OCI-LY1 (cell line): ENCODE results near the gene SORD.
"Not testable (repeated sequence)": the region's sequence is repeated elsewhere in the genome, so short reads cannot be mapped to it uniquely, and the experiment has no call there.

ENCODE experiments used
- H2AFZ ChIP-seq: fragments of 200-600 bp; sonication (generic), shearing (Covaris generic); 2 replicates; pipeline ENCODE4 v1.6.0; 2014; ENCODE audit warnings: antibody characterized with exemption, mild to moderate bottlenecking, low read length
- H3F3A ChIP-seq: fragments of 200-600 bp; sonication (generic), shearing (Covaris generic); 2 replicates; pipeline ENCODE4 v1.6.0; 2014; ENCODE audit warnings: mild to moderate bottlenecking, antibody characterized with exemption, low read length, moderate library complexity; ENCODE audit not compliant: insufficient read depth
- H3K27ac ChIP-seq: fragments of 200-600 bp; sonication (generic); 2 replicates; pipeline ENCODE4 v1.5.1; 2014; ENCODE audit warnings: low read length, mixed run types, mild to moderate bottlenecking, low read depth; ENCODE audit not compliant: poor library complexity, severe bottlenecking
- H3K27me3 ChIP-seq: fragments of 200-600 bp; sonication (generic); 2 replicates; pipeline ENCODE4 v1.6.0; 2014; ENCODE audit warnings: antibody characterized with exemption, mild to moderate bottlenecking, low read length, moderate library complexity; ENCODE audit not compliant: insufficient read depth
- H3K36me3 ChIP-seq: fragments of 200-600 bp; sonication (generic); 2 replicates; pipeline ENCODE4 v1.6.1; 2014; ENCODE audit warnings: mild to moderate bottlenecking, antibody characterized with exemption, low read length, moderate library complexity, mixed read lengths; ENCODE audit not compliant: insufficient read depth
- H3K4me1 ChIP-seq: fragments of 200-600 bp; sonication (generic); 2 replicates; pipeline ENCODE4 v1.5.1; 2014; ENCODE audit warnings: mild to moderate bottlenecking, low read length, moderate library complexity; ENCODE audit not compliant: insufficient read depth, severe bottlenecking
- H3K4me2 ChIP-seq: fragments of 200-600 bp; sonication (generic), shearing (Covaris generic); 2 replicates; pipeline ENCODE4 v1.6.1; 2014; ENCODE audit warnings: low read length
- H3K4me3 ChIP-seq: fragments of 200-600 bp; sonication (generic); 2 replicates; pipeline ENCODE4 v1.5.1; 2014; ENCODE audit warnings: low read length, low read depth, mild to moderate bottlenecking, mixed read lengths; ENCODE audit not compliant: poor library complexity, severe bottlenecking
- H3K79me2 ChIP-seq: fragments of 200-600 bp; shearing (Covaris generic); 2 replicates; pipeline ENCODE4 v1.6.1; 2016; ENCODE audit warnings: mixed run types, low read length, mixed read lengths; ENCODE audit not compliant: insufficient read depth
- H3K9ac ChIP-seq: fragments of 200-600 bp; sonication (generic), shearing (Covaris generic); 2 replicates; pipeline ENCODE4 v1.6.1; 2014; ENCODE audit warnings: mild to moderate bottlenecking, low read length, mixed read lengths
- H3K9me2 ChIP-seq: fragments of 200-600 bp; sonication (generic), shearing (Covaris generic); 2 replicates; pipeline ENCODE4 v1.6.1; 2014; ENCODE audit warnings: low read depth, mild to moderate bottlenecking, low read length, mixed read lengths
- H3K9me3 ChIP-seq: fragments of 200-600 bp; shearing (Covaris generic); 2 replicates; pipeline ENCODE4 v1.6.1; 2014; ENCODE audit warnings: low read length, mixed read lengths
- H4K20me1 ChIP-seq: fragments of 200-600 bp; sonication (generic), shearing (Covaris generic); 2 replicates; pipeline ENCODE4 v1.6.0; 2016; ENCODE audit warnings: mild to moderate bottlenecking, low read length; ENCODE audit not compliant: insufficient read depth
- EZH2 ChIP-seq: fragments of 200-600 bp; sonication (generic), shearing (Covaris generic); IDR thresholded peaks from 2 replicates; pipeline ENCODE4 v1.8.0; 2017; ENCODE audit warnings: borderline replicate concordance, mixed run types, mild to moderate bottlenecking, antibody characterized with exemption, low read length, moderate library complexity, mixed read lengths
- TF ChIP-seq, protein P1 (sequence below): fragments of 200-600 bp; sonication (generic), shearing (Covaris generic); IDR thresholded peaks from 2 replicates; pipeline ENCODE4 v1.5.1; 2017; ENCODE audit warnings: mild to moderate bottlenecking, antibody characterized with exemption, low read length, moderate library complexity, mixed read lengths

Gene SORD

GRCh38 chr15:45058690-45059675 is 36.0 kb downstream of the SORD start:
- H3K4me1 ChIP-seq, H3K9me2 ChIP-seq, H3K27ac ChIP-seq, H2AFZ ChIP-seq, H3K4me2 ChIP-seq, H3K9ac ChIP-seq, H3F3A ChIP-seq, H3K79me2 ChIP-seq, H3K4me3 ChIP-seq, H3K27me3 ChIP-seq, H4K20me1 ChIP-seq: not testable (repeated sequence)
- peaks cover 11% of the 10 kb centered on the region for H3K9me3 ChIP-seq
- H3K36me3 ChIP-seq: peaks cover 14% of the 10 kb centered on the region

DNA sequence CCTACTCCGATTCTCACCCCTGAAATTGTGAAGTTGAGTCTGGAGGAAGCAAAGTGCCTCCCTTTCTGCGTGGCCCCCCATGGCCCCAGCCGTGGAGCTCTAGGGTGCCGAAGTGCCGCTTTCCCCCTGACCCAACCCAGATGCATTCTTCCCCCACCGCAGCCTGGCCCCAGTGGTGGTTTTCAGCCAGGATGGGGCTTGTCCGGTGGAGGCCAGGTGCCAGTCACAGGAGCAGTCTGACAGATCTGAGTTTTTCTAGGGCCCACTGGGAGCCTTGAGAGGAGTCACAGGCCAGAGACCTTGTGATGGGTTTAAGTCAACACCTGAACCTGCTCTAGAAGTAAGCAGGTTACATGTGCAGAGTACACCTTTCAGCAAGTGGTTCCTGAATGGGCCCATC is 39.3 kb downstream of the SORD start:
- not testable (repeated sequence) for H3K4me3 ChIP-seq, H3K4me1 ChIP-seq, H3K9me2 ChIP-seq, H3K27ac ChIP-seq, H2AFZ ChIP-seq, H4K20me1 ChIP-seq, H3K79me2 ChIP-seq, H3K9ac ChIP-seq, H3K4me2 ChIP-seq, H3F3A ChIP-seq, H3K27me3 ChIP-seq
- Histone ChIP-seq H3K9me3 (peaks cover 11% of the 10 kb centered on the region), H3K36me3 (peaks cover 18% of the 10 kb centered on the region)

DNA sequence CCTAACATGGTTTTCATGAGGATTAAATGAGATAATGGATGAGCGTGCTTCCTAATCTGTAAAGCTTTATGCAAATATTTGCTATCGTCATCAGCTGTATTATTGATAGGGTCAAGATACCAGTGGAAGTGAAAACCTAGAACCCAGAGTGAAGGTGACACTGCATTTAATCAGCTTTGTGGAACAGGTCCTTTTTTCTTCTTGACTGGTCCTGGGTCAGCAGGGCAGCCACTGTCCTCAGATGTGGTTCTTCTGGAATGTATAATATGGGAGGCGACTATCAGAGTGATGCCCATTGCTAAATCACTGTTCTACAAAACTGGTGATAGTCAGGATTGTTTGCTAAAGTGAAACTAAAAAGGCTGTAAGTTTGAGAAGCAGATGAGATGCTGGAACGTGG is 41.4 kb downstream of the SORD start:
- TF ChIP-seq, protein P1, sequence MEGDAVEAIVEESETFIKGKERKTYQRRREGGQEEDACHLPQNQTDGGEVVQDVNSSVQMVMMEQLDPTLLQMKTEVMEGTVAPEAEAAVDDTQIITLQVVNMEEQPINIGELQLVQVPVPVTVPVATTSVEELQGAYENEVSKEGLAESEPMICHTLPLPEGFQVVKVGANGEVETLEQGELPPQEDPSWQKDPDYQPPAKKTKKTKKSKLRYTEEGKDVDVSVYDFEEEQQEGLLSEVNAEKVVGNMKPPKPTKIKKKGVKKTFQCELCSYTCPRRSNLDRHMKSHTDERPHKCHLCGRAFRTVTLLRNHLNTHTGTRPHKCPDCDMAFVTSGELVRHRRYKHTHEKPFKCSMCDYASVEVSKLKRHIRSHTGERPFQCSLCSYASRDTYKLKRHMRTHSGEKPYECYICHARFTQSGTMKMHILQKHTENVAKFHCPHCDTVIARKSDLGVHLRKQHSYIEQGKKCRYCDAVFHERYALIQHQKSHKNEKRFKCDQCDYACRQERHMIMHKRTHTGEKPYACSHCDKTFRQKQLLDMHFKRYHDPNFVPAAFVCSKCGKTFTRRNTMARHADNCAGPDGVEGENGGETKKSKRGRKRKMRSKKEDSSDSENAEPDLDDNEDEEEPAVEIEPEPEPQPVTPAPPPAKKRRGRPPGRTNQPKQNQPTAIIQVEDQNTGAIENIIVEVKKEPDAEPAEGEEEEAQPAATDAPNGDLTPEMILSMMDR: no peak
- no peak for TF ChIP-seq EZH2
- H4K20me1 ChIP-seq: no peaks in the 10 kb centered on the region
- no peak overlapping the region for H2AFZ ChIP-seq
- no peak overlapping the region for H3K27ac ChIP-seq
- H3K9ac ChIP-seq: no peak overlapping the region
- H3K9me3 ChIP-seq: no peaks in the 10 kb centered on the region
- no peaks in the 10 kb centered on the region for H3K79me2 ChIP-seq
- H3K4me2 ChIP-seq: no peak overlapping the region
- H3F3A ChIP-seq: no peaks in the 10 kb centered on the region
- H3K4me3 ChIP-seq: no peak overlapping the region
- H3K27me3 ChIP-seq: no peaks in the 10 kb centered on the region
- peaks cover 14% of the 10 kb centered on the region; the same call in 1 of the 2 replicates for H3K36me3 ChIP-seq
- no peaks in the 10 kb centered on the region for H3K4me1 ChIP-seq
- no peaks in the 10 kb centered on the region for H3K9me2 ChIP-seq

GRCh38 chr15:45069942-45070360 is 47.0 kb downstream of the SORD start:
- H2AFZ ChIP-seq, H3K27me3 ChIP-seq, H3K9ac ChIP-seq, H3K4me3 ChIP-seq, H3K79me2 ChIP-seq, H3K4me2 ChIP-seq, H4K20me1 ChIP-seq, H3F3A ChIP-seq, H3K9me2 ChIP-seq, H3K27ac ChIP-seq, H3K9me3 ChIP-seq, H3K4me1 ChIP-seq: not testable (repeated sequence)
- H3K36me3 ChIP-seq: peaks cover 17% of the 10 kb centered on the region; the same call in 1 of the 2 replicates

DNA sequence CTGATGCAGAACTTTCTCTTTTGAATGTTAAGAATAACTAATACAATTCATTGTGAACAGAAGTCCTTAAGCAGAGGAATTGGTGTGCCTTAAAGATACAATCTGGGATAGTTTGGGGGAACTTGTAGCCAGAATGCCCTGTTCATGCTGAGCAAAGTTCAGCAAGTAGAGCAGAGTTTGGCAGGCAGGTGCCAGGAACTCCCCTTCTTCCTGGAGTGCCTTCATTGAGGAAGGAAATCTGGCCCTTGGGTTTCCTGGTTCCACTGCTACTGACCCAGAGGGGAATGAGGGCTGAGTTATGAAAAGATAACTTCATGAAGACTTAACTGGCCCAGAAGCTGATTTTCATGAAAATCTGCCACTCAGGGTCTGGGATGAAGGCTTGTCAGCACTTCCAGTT is 50.6 kb downstream of the SORD start:
- H3K9me3 ChIP-seq, H3K4me3 ChIP-seq, H4K20me1 ChIP-seq, H3K79me2 ChIP-seq, H3K27me3 ChIP-seq, H3K9me2 ChIP-seq, H3F3A ChIP-seq, H3K27ac ChIP-seq, H3K4me1 ChIP-seq, H3K9ac ChIP-seq, H3K4me2 ChIP-seq, H2AFZ ChIP-seq: not testable (repeated sequence)
- H3K36me3 ChIP-seq: peaks cover 14% of the 10 kb centered on the region; the same call in 1 of the 2 replicates

GRCh38 chr15:45075440-45076320 is 52.7 kb downstream of the SORD start:
- not testable (repeated sequence) for H3K36me3 ChIP-seq, H3K9me2 ChIP-seq, H4K20me1 ChIP-seq, H3K9me3 ChIP-seq, H3K4me2 ChIP-seq, H3K4me1 ChIP-seq, H3K27ac ChIP-seq, H3F3A ChIP-seq, H2AFZ ChIP-seq, H3K79me2 ChIP-seq, H3K27me3 ChIP-seq, H3K9ac ChIP-seq, H3K4me3 ChIP-seq
